D341Med (cell line): ENCODE measurements around the gene SHMT2.

Experiments
- DNase-seq: peaks from one replicate; pipeline ENCODE4 v3.0.0; 2012; ENCODE audit warnings: low spot score

SHMT2 gene

DNA sequence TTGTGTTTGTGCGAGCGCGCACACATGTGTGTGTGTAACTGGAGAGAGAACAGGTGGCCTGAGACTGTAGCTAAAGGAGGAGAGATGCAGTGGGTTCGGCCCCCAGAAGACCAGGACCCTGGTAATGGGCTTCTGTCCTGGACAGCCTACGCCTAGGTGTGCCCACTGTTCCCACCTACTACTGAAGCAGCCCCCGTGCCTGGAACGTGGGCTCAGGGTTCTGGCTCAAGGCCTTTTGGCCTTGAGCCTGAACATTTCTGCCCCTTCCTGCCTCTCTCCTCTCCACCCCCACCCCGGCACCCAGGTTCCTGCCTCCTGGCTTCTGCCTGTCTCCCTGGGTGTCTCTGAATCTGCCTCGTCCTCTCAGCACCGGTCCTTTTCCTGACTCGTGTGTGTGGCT lies 14.4 kb upstream of the SHMT2 start:
- DNase-seq = no peak

DNA sequence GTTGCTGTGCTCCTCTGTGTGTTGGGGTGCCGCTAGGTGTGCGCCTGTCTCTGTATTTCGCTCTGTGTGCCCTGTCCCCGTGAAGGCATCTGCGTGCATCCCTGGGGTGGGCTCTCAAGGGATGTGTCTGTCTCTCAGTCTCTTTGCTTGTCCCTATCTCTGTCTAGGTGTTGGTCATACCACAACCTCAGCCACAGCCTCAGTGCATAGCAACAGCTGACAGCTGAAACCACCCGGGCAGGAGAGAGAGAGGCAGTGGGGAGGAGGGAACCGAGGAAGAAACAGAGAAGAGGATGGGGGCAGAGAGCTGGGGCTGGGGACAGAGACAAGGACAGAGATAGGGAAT lies 13.9 kb upstream of the SHMT2 start:
- DNase-seq = no peak

DNA sequence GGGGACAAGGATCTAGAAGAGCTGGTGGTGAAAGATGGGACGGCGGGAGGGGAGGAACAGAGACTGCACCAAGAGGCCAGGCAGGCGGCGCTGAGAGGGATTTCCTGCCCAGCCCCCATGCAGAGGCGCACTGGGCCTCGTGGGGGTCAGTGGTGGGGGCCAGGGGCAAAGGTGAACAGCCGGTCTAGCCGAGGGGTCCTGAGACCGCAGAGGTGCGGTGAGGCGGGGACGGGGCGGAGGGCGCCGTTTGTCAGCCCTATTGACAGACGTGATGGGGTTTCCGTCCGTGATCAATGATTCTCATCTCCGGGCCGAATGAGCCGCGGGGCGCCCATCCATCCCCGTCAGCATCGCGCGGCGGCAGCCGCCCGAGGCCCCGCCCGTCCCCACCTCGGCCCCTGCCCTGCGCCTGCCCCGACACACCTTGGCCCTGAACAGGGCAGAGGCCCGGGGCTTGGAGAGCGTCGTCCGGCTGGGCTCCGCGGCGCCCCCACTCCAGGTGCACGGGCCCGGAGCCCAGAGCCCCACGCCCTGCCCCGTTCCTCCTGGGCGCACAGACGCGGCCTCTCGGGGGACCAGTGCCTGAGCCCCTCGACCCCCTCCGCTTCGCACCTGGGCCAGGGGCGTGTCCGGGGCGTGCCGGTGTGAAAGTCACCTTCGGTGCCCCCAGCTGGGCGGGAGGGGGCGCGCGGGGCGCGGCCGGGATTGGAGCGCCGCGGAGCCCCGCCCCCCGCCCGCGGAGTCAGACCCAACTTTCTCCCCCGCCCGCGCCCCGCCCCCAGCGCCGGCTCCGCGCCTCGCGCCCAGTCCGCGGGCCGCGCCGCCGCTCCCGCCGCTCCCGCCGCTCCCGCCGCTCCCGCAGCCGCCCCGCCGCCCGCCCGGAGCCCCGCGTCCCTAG lies 13.2 kb upstream of the SHMT2 start, which contains the start of gene NXPH4:
NXPH4 (plus strand) TSS at position 781 of the 898 bp plus-strand sequence. CDS start 176 bp downstream, outside the sequence.
- peak; percentile 82 for DNase-seq

DNA sequence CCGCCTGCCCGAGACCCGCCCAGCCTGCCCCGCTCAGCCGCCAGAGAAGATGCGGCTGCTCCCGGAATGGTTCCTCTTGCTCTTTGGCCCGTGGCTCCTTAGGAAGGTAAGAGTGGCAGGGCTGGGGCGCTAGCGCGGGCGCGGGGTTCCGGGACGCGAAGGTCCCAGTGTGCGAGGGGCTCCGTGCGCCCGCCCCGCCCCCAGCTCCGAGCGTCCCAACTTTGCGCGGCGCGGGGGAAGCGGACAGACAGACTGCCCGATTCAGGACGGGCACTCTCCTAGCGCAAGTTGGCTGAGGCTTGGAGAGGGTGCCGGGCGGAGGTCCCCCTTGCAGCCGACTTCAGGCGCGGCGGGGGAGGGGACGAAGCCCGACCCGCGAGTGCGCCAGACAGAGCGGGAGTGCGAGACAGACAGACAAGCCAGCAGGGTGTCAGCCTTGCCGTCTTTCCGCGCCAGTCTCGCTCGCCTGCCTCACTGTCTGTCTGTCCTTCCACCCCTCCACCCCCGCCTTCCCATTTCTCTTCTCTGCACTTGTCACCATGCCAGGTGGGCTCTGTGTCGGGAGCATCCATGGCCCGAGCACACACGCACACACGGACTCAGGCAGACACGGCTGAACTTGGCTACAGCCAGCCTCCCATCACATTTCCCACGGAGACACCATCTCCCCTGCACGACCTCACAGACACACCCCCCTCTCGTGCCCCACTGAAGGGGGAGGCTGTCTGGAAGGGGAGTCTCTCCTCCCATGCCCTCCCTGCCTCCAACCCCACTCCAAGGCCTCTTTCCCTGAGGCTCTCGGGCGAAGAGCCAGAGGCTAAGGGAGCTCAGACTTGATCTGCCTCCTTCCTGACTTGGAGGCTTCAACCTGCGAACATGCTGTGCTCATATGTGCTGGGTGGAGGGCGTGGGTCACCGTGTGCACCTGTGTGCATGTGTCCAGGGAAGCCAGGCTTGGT lies 12.3 kb upstream of the SHMT2 start:
- DNase-seq = peak; percentile 56

DNA sequence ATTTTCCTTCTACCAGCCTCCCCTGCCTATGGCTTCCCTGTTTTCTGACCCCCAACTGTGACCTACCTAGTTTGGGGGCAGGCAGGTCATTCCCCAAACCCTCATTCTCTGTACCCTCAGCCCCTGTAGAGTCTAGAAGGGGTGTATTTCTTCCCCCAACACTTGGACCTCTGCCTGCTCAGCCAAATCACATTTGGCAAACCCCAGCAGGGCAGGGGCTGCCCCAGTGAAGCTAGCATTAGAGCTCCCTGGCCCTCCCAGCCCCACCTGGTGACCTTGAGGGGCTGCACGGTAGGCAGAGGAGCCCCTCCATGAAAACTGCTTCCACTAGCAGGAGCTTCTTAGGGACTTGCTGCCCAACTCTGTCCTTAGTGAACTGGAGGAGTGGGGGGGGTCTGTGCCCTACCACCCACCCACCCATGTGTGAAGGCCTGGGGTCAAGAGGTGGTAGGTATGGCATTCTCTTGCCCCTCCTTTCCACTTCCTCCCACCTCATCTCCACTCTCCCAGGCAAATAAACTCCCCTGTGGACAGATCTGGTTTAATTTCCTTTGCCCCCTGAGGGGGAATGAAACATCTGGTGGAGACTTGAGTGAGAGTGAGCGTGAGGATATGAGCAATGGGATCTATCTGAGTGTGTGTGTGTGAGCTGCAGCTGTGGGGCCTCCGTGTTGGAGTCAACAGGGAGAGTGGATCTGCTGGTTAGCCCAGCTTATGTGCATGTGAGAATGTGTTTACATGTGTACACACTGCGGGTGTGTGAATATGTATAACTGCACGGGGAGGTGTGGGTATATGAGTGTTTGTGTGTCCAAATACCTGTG lies 11.3 kb upstream of the SHMT2 start:
- DNase-seq = no peak

DNA sequence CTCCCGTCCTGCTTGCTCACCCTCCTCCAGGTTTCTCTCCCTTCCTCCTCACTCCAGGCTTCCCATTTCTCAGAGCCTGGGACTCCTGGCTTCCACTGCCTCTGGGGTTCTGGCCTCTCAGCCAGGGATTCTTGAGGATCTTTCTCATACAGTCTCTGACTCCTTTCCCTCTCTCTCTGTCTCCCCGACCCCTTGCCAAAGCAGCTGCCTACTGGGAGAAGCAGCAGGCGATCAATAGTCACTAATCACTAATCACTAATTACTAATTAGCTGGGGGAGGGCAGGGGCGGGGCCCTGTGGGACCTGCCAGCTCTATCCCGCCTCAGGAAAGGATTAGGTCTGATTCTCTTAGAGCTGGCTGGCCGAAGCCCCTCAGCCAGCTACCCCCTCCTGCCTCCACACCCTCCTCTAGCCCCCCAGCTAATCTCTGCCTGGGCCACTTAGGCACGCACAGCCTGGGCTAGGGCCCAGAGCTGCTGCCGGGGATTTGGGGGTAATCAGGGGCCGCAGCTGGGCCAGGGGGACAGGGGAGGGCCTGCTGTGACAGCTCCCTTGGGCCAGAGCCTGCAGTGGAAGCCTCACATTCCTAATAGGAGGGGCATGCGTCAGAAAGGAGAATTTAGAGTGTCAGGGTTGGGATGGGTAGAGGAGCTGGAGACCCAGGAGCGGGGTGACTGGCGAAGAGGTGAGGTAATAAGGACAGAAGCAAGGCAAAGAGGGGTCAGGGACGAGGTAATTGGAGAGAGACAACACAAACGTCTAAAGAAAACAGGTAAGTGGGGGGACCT lies 10.1 kb upstream of the SHMT2 start:
- peak; percentile 70 for DNase-seq

DNA sequence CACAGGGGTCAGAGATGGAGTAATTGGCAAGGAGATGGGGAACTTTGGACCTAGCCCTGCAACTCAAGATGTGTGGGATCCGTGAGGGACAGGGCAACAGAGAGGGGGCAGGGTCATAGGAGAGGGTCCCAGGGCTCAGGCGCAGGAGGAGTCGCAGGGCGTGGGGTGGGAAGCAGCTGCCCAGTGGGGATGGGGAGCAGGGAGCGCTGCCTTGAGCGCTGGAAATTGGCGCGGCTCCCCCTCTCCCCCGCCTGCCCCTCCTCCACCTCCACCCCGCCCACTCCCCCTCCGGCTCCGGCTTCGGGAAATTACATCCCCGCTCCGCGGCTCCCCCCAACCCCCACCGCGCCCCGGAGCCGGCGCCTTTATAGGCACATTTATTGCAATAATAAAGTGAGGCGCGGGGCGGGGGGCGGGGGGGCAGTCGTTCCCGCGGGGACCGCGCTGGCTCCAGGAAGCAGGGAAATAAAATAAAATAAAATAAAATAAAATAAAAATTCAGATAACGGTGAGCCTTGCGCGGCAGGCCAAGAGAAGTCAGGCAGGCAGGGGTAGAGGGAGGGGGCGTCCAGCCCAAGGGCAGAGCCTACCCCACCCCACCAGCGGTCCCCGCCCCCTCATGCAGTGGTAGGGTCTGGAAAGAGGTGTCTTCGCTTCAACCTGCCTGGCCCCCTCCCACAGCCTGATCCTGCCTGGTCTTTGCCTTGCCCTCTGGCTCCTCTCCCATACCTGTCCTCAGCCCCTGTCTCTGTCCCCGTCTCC lies 9.3 kb upstream of the SHMT2 start:
- no peak for DNase-seq

DNA sequence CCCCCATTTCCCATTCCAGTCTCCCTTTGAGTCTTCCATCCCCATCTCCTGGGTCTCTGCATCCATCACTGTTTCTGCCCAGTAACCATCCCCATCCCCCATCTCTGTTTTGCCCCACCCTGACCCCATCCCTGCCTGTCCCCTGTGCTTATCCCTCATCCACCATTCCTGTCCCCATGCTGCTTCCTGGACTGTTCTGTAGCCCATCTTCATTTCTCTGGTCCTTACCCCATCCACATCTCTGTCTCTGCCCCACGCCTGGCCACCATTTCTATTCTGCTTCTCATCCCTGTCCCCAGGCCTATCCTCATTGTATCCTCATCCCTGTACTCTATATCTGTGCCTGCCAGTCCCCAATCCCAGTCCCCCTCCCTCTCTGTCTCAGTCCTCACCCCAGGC lies 8.7 kb upstream of the SHMT2 start:
- no peak for DNase-seq

DNA sequence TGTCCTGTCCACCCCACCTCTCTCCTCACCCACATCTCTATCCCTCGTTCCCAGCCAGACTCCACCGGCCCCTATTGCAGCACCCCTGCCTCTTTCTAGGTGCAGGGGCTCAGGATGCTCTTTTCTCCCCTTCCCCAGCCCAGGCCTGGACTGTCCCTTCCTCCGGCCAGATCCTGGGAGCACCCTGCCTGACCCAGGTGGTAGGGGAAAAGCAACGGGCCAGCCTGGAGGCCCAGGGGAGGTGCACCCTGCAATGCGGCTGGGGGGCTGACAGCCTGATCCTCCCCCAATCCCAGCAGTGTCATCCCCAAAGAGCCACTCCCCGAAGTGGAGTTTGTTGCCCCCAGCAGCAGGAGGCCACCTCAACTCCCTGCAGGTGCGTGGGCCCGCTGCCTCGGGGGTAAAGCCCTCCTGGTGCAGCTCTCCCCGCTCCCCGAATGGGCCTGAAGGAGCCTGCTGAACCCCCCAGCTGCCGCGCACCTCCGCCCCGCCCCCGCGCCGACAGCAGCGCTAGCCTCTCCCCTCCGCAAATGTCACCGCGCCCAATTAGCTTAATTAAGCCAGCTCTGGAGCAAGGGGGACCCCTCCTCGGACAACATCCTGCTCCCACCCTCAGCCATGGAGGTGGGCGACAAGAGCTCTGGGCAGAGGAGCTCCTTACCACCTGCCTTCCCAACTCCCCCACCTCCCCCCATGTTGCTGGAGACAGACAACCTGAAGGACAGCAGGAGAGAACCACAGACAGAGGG lies 8.2 kb upstream of the SHMT2 start:
- no peak for DNase-seq

DNA sequence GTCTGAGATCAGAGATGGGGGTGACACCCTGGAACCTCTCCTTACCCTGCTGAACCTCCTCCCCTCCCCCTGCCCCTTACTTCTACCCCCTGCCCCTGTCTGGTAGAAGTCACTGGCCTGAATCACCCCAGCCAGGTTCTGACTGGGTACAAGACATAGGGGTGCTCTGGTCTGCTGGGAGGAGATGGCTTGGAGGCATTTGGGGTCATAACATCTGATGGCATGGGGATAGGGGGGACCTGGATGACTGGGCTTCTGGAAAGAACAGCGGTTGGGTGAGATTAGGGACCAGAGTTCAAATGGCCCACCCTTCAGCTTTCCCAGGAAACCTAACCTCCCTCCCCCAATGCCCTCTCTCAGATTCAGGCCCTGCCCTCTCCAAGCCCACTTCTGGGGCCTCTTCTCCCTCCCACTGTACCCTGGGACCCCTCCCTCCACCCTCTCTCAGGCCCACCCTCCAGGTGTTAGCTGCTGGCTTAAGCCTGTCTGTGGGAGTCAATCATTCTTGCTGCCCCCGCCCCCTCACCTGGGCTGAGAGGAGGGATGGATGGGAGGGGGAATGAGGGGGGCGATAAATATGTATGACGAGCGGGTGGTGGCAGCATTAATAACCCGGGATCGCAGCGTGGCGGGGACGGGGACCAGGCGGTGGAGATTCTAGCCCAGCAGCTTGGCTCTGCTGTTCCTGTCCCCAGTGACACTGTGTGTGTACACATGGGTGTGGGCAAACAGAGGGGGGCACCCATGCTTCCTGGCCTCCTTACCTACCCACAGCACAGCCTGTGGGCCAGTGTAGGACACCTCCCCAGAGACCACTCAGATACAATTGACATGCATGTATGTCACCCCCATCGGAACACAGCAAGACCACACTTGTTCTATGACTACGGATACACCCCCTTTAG lies 7.0 kb upstream of the SHMT2 start:
- no peak for DNase-seq

DNA sequence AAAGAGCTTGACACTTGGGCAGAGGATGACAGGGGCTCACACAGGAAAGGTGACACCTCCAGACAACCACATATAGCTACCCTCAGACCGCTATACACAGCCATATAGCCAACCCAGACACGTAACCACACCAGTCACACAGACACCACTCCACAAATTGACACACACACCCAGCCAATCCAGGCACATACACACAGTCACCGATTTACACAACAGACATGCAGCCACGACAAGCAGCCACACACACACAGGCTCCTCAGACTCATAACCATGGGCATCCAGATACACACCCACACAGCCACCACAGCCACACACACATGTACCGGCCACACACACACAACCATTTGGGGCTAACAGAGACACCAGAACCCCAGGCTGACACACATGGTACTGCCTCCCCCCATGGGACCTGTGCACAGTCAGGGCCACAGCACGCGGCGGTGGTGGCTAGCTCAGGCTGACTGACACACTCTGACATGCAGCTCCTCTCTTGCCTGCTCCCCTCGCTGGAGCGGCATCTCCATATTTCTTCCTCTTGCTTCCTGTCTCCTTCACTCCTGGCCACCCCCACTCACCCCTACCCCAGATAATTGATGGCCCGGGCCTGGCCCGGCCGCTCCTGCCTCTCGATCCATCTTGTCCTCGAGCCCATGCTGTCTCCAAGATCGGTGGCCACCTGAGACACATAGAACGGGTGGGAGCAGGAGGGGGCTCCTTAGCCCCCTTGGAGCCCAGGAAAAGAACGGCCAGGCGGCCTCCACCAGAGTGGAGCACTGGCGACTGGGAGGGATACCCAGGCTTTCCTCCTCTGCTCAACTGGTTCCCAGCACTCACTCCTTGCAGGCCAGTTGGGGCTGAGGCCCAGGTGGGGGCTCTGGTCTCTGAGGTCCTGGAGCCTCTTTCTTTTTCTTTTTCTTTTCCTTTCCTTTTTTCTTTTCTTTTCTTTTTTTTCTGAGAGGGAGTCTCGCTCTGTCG lies 6.0 kb upstream of the SHMT2 start:
- DNase-seq = no peak

DNA sequence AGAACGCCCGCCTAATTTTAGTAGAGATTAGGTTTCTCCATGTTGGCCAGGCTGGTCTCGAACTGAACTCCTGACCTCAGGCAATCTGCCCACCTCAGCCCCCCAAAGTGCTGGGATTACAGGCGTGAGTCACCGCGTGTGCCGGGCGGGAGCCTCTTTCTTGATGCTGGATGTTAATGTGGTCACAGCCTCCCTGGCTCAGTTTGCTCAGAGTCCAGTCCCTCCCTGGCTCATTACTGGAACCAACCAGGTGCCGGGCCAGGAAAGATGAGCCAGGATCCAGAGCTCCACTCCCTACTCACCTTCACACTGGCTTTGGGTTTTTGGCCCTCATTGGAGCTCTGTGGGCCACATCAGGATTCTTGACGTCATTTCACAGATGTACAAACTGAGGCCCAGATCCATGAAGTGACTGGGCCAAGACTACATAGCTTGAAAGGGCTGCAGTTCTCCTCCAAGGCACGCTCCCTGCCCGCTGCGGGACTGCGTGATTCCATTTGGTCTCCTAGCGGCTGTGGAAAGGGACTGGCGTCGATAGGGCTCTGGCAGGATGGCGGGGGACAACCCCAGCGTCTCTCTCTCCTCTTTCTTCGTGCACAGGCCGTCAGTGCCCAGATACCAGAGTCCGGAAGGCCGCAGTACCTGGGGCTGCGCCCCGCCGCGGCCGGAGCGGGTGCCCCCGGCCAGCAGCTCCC lies 5.1 kb upstream of the SHMT2 start:
- no peak for DNase-seq

DNA sequence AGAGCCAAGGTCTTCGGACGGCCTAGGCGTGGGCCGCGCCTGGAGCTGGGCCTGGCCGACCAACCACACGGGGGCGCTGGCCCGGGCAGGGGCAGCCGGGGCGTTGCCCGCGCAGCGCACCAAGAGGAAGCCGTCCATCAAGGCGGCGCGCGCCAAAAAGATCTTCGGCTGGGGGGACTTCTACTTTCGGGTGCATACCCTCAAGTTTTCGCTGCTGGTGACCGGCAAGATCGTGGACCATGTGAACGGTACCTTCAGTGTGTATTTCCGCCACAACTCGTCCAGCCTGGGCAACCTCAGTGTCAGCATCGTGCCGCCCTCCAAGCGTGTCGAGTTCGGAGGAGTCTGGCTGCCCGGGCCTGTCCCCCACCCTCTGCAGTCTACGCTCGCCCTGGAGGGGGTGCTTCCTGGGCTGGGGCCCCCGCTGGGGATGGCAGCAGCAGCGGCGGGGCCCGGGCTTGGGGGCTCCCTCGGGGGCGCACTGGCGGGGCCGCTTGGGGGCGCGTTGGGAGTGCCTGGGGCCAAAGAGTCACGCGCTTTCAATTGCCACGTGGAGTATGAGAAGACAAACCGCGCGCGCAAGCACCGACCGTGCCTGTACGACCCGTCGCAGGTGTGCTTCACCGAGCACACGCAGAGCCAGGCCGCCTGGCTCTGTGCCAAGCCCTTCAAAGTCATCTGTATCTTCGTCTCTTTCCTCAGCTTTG lies 4.4 kb upstream of the SHMT2 start:
- no peak for DNase-seq

DNA sequence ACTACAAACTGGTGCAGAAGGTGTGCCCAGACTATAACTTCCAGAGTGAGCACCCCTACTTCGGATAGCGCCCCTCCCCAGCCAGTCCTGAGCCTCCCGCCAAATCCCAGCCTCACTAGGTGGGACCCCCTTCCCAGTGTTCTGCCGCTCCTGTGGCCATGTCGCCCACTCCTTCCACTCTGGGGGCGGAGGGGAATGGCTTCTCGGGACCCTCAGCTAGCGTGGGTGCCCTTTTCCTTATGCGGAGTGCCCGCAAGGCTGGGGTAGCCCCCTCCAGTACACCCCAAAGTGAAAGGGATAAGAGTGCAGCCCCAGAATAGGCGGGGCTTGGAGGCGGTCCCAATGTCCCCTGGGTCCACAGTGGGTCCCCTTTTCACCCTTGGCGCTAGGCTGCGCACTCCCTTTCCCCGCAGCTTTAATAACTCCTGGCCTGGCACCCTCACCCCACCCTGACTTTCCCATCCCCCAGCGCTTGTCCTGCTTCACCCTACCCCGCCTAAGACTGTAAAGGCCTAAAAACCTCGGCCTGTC lies 3.8 kb upstream of the SHMT2 start:
- DNase-seq = no peak

DNA sequence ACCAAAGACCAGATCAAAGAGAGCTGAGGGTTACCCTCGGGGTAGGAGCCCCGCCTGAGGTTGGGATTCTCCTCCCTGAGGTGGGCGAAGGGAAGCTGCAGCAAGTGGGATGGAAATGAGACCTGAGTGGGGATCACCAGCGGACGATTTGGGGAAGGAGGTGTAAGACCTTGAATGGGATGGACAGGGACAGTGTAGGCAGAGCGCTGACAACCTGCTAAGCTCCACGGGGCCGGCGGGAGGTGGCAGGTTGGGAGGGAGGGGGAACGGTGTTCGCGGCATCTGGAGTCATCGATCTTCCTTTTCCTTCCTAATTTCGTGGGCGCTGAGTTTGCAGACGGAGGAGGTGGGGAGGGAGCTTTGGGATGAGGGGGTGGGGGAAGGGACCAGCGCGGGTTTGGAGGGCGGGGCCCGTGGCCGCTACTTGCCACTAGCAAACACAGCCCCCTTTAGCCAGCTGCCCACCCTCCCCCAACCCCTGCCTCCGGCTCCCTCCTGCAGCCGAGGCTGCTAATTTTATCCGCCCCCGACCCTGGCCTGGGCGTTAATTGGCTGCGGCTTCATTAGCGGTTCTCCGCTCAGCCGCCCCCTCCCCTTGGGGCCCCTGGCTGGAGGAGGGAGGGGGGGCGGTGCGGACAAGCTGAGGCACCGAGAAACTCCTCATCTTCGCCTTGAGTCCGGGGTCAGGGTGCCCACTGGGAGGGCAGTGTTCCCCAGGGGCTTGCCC lies 2.8 kb upstream of the SHMT2 start:
- no peak for DNase-seq
